ENCODE results near the gene RAB3GAP2. TPM values are rescaled to one million over a fixed set of nuclear protein-coding genes. Genes with fewer than 3 reads are reported as not detected.

RAB3GAP2 gene
- total RNA-seq, 1 experiment from 2014 or later: 64.3 TPM

GRCh38 chr1:220157738-220158137 lies 114.5 kb downstream of the RAB3GAP2 start (continued):
- no peak for TF ChIP-seq SMAD3 (CRISPR knock-in tag; IDR thresholded peaks at IDR 0.05; ENCODE audit: borderline replicate concordance)

GRCh38 chr1:220156620-220157146 lies 115.6 kb downstream of the RAB3GAP2 start:
- H3K27me3 Mint-ChIP-seq (ENCODE audit: low read depth): no peaks in the 10 kb centered on the region
- ATAC-seq: no peak
- H3K9me3 Mint-ChIP-seq: no peaks in the 10 kb centered on the region
- TF ChIP-seq CREM (CRISPR knock-in tag; IDR thresholded peaks at IDR 0.05) (no peak), GRHL2 (CRISPR knock-in tag; IDR thresholded peaks at IDR 0.05; ENCODE audit: insufficient replicate concordance, severe bottlenecking) (no peak)
- no peaks in the 10 kb centered on the region for H3K4me1 Mint-ChIP-seq
- peaks cover 54% of the 10 kb centered on the region for H3K36me3 Mint-ChIP-seq
- no peak overlapping the region for H3K4me3 Mint-ChIP-seq
- no peak overlapping the region; the same call in 1 of the 2 replicates for H3K27ac Mint-ChIP-seq
- no peak for DNase-seq (ENCODE audit: low spot score)
- CTCF ChIA-PET: no interaction called here
- POLR2A ChIA-PET: no interaction called here

- DNase-seq (ENCODE audit: low spot score) (no peak), ATAC-seq (no peak)
- Mint-ChIP-seq H3K27me3 (ENCODE audit: low read depth) (no peaks in the 10 kb centered on the region), H3K4me3 (no peak overlapping the region), H3K27ac (no peak overlapping the region), H3K36me3 (peaks cover 45% of the 10 kb centered on the region), H3K4me1 (no peaks in the 10 kb centered on the region), H3K9me3 (no peaks in the 10 kb centered on the region)
- CTCF ChIA-PET: interaction anchor here (0.5 kb wide), 1 partner anchor 10 kb away, joined by 3 read pairs; no protein-coding TSS in a partner anchor
- POLR2A ChIA-PET: no interaction called here
- no peak for TF ChIP-seq MLX (CRISPR knock-in tag; IDR thresholded peaks at IDR 0.05)
- TF ChIP-seq HMGXB4 (CRISPR knock-in tag; IDR thresholded peaks at IDR 0.05): no peak
- no peak for TF ChIP-seq OVOL2 (CRISPR knock-in tag; IDR thresholded peaks at IDR 0.05; ENCODE audit: borderline replicate concordance)
- no peak for TF ChIP-seq KAT7 (CRISPR knock-in tag; IDR thresholded peaks at IDR 0.05; ENCODE audit: borderline replicate concordance)
- TF ChIP-seq GRHL2 (CRISPR knock-in tag; IDR thresholded peaks at IDR 0.05; ENCODE audit: insufficient replicate concordance, severe bottlenecking): no peak
- no peak for TF ChIP-seq ESRRA (CRISPR knock-in tag; IDR thresholded peaks at IDR 0.05; ENCODE audit: borderline replicate concordance)
- no peak for TF ChIP-seq JUN (CRISPR knock-in tag; IDR thresholded peaks at IDR 0.05)
- TF ChIP-seq ATF1 (CRISPR knock-in tag; IDR thresholded peaks at IDR 0.05): no peak
- no peak for TF ChIP-seq GABPB1 (CRISPR knock-in tag; IDR thresholded peaks at IDR 0.05)
- TF ChIP-seq TCF7 (CRISPR knock-in tag; IDR thresholded peaks at IDR 0.05; ENCODE audit: low read depth): no peak
- no peak for TF ChIP-seq PRRX2 (CRISPR knock-in tag; IDR thresholded peaks at IDR 0.05)
- no peak for TF ChIP-seq MYBL2 (CRISPR knock-in tag; IDR thresholded peaks at IDR 0.05)
- TF ChIP-seq USF2 (CRISPR knock-in tag; IDR thresholded peaks at IDR 0.05): no peak
- TF ChIP-seq PRDM15 (CRISPR knock-in tag; IDR thresholded peaks at IDR 0.05): no peak
- TF ChIP-seq RORB (CRISPR knock-in tag; IDR thresholded peaks at IDR 0.05): no peak
Measured at GRCh38 chr1:220153147-220153546, 119.1 kb downstream of the RAB3GAP2 start.
